Keratinocyte (primary cell): ENCODE measurements around the gene HDLBP.

Source experiments
- CTCF ChIP-seq, 3 experiments: IDR thresholded peaks in 1 of 3; conservative IDR thresholded peaks in 1 of 3; optimal IDR thresholded peaks in 1 of 3; 2 replicates in 2 of 3; 3 replicates in 1 of 3; pipeline versions ENCODE3 to v1.5.1; 2011; ENCODE audit warnings: low read length in 3 of 3, mild to moderate bottlenecking in 3 of 3, moderate library complexity in 2 of 3, control low read depth in 1 of 3, inconsistent platforms in 1 of 3; ENCODE audit not compliant: insufficient read depth in 2 of 3; ENCODE audit errors: extremely low read depth in 1 of 3
- EZH2 ChIP-seq: IDR thresholded peaks from one replicate; pipeline ENCODE4 v1.6.1; 2012; ENCODE audit warnings: inconsistent platforms, mild to moderate bottlenecking, low read length, moderate library complexity

- TF ChIP-seq CTCF (optimal IDR thresholded peaks at IDR 0.05 in 1 of 3, IDR thresholded peaks at IDR 0.05 in 1 of 3, conservative IDR thresholded peaks at IDR 0.05 in 1 of 3; ENCODE audit: extremely low read depth in 1 of 3, insufficient read depth in 2 of 3, low read length in 3 of 3) (no peak), EZH2 (no peak)
Observed at GRCh38 chr2:241282555-241282954, 32.9 kb downstream of the HDLBP start.
